Thyroid gland (tissue), 4 donors: ENCODE data around the gene ZNF618.

ENCODE experiments used
- POLR2A ChIP-seq, 2 donors: fragments of 450-650 bp; IDR thresholded peaks; one replicate each; pipeline ENCODE4 v1.6.1; 2017; ENCODE audit warnings: antibody characterized with exemption in 2 of 2, mild to moderate bottlenecking in 2 of 2, moderate library complexity in 1 of 2
- TF ChIP-seq, protein P1 (sequence below), 6 experiments: fragments of 200-600 bp in 3 of 6; fragments of 450-650 bp in 3 of 6; sonication (generic) in 3 of 6; IDR thresholded peaks; one replicate each; pipeline ENCODE4 v1.5.1; 2016 to 2019; ENCODE audit warnings: antibody characterized with exemption in 6 of 6, mild to moderate bottlenecking in 2 of 6, inconsistent platforms in 1 of 6, moderate library complexity in 1 of 6

DNA sequence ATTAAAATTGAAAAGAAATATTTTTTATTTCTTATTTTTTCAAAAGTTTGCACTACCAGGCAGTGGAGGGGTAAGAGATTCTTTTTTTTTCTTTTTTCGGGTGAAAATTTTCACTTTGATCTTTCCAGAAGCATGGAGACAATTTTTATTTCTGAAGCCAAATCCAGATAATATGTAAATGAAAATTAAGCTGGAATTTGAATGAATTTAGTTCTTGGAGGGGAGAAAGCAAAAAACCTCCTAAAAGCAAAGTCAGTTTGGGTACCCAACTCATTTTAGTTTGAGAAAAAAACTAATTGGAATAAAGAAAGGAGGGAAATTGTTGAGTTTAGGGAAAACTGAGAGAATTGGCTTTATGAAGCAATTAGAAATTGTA is 872 bp downstream of the ZNF618 start:
- TF ChIP-seq, protein P1, sequence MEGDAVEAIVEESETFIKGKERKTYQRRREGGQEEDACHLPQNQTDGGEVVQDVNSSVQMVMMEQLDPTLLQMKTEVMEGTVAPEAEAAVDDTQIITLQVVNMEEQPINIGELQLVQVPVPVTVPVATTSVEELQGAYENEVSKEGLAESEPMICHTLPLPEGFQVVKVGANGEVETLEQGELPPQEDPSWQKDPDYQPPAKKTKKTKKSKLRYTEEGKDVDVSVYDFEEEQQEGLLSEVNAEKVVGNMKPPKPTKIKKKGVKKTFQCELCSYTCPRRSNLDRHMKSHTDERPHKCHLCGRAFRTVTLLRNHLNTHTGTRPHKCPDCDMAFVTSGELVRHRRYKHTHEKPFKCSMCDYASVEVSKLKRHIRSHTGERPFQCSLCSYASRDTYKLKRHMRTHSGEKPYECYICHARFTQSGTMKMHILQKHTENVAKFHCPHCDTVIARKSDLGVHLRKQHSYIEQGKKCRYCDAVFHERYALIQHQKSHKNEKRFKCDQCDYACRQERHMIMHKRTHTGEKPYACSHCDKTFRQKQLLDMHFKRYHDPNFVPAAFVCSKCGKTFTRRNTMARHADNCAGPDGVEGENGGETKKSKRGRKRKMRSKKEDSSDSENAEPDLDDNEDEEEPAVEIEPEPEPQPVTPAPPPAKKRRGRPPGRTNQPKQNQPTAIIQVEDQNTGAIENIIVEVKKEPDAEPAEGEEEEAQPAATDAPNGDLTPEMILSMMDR (IDR thresholded peaks at IDR 0.05) = peak in 2 of 6 experiments; percentile 2 to 29
- TF ChIP-seq POLR2A (IDR thresholded peaks at IDR 0.05) = no peak
